ENCODE measurements around the gene IFNA6.
"Not testable (repeated sequence)": the region's sequence is repeated elsewhere in the genome, so short reads cannot be mapped to it uniquely, and the experiment has no call there.

Gene IFNA6

DNA sequence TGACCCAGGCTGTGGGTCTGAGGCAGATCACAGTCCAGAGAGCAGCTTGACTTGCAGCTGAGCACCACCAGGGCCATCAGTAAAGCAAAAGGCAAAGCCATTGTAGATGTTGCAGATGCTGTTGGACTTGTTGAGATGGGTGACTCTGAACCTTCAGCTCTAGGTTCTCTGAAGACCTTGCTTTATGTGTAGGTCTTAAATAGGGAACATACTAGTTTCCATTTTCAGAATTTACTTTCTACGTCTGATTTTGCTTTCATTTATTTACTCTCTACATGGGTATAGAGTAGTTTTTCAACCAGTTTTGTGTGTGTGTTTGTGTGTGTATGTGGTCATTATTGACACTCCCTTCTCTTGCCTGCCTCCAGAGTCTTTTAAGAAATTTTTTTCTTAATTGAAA, at the start of gene IFNA6:
IFNA6 (minus strand) TSS at position 101 of the 400 bp plus-strand sequence; CDS start at position 101, 0 bp downstream.
- DNase-seq, result no peak

DNA sequence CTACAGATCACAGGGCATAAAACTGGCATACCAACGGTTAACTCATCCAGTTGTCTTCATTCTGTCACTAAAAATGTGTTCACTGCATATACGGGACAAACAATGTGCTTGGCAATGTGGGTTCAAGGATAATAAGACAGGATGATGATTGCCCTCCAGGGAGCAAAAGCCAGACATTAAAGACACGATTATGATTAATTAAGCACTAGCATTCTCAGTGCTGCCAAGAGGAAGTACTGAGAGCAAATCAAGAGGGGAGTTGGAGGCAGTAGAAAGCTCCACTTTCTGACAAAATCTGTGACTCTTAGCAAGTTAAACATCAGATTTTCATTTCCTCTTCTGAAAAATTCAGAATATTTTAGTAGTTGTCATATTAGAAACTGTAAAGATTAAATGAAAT, 49.3 kb upstream of the IFNA6 start:
- no peak for DNase-seq

DNA sequence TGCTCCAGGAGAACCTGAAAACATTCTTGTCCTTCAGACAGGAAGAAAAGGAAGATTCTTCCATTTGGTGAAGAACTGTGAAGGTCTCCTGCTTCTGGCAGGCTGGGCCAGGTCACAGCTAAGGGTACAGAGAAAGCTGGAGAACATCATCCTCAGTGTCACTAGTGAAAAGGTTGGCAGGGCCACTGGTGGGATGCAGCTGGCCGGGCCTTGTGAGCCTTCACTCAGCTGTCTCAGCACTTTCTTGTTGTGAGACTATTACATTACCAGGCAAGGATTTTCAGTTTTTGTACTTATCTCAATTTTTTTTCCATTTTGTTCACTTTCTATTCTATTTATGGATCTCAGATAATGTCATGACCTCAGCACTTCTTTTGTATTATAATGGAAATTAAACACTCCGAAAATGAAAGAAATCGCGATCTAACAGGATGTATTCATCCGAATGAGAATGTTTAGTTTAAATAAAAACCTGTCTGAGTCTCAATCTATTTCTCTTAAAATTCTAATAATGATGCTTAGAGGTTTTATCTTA, 48.3 kb upstream of the IFNA6 start:
- no peak for DNase-seq

DNA sequence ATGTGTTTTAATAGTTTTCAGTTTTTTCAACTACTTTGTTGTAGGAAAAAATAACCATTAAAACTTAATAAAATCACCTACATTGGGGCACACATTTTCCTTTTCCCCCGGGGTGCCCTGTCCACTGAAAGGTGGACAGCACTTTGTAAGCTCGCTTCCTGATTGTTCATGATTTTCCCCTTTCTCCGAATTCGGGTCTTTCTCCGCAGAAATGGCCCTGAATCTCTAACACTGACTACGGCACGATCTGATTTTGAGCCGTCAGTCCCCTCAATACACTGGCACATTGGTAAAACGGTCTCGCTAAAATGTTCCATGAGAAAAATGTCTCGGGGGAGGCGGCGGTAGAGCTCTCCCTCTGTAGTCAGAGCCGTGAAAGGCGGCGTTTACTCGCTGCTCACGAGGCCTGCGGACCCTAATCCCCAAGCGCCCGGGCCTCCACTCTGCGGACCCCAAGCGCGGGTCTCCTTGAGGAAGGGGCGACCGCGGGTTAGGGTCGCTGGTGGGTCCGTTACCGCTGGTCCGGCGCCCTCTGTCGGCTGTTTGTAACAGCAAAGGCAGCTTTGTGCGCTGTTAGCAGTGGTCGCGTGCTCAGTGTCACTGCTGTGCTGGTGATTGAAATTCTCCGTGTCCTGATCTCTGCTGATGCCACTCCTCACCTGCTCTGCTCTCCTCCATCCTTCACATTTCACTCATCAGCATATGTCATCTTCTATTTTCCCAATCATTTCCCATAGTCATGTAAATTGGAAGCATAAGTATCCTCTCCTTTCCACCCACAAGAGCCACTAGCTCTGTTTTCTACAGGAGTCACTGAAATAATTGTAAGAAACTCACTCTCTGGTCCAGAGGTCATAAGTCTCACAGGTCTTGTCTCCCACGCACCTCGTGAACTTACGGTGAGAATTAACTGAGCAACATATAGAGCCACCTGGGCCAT, 45.4 kb upstream of the IFNA6 start:
- DNase-seq, result peak; percentile 26

DNA sequence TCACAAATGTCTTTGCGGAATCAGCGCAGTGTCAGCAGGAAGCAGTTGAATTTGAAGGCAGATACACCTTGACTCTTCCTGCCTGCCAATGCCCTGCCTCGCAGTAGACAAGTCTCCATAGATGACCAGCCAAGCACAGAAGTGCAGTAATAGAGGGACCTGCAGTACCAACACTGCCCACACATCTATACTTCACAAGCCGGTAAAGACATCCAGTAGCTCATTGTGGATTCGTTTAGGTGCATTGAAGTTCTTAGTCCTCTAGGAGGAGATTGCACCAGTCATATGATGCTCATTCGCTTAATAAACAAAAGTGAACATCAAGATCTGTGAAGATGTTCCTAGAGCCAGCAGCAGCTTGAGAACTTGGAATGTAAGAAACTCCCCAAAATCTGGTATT, 41.6 kb upstream of the IFNA6 start:
- DNase-seq, result no peak

DNA sequence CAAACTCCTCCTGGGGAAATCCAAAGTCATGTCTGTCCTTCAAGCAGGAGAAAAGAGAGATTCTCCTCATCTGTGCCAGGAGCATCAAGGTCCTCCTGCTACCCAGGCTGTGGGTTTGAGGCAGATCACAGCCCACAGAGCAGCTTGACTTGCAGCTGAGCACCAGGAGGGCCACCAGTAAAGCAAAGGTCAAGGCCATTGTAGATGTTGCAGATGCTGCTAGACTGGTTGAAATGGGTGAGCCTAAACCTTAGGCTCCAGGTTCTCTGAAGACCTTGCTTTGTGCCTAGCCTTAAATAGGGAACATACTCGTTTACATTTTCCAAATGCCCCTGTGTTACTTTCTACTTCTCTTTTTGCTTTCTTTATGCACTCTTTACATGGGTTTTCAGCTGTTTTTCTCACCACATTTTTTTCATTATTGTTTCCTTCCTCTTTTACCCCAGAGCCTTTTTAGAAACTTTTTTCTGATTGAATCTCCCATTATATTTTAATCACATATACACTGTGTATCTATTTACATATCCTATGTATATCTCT, 34.5 kb upstream of the IFNA6 start, which contains the start of gene IFNA2:
IFNA2 (minus strand) TSS at position 268 of the 540 bp plus-strand sequence; CDS start at position 199, 69 bp downstream.
- no peak for DNase-seq

DNA sequence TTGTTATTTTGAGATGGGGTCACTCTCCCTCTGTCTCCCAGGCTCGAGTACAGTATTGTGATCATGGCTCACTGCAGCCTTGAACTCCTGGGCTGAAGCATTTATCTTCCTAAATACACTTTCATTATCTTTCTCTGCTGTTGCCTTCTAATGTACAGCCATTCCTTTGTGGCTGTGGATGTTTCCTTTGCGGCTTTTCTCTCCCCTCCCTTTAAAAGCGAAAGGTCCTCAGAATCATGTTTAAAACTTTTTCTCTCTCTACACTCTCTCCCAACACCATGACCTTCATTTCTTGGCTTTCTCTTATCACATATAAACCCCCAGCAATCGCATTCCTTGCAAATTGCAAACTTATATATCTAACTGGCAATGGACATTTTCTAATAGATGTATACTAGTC, 32.9 kb upstream of the IFNA6 start:
- DNase-seq, result no peak

DNA sequence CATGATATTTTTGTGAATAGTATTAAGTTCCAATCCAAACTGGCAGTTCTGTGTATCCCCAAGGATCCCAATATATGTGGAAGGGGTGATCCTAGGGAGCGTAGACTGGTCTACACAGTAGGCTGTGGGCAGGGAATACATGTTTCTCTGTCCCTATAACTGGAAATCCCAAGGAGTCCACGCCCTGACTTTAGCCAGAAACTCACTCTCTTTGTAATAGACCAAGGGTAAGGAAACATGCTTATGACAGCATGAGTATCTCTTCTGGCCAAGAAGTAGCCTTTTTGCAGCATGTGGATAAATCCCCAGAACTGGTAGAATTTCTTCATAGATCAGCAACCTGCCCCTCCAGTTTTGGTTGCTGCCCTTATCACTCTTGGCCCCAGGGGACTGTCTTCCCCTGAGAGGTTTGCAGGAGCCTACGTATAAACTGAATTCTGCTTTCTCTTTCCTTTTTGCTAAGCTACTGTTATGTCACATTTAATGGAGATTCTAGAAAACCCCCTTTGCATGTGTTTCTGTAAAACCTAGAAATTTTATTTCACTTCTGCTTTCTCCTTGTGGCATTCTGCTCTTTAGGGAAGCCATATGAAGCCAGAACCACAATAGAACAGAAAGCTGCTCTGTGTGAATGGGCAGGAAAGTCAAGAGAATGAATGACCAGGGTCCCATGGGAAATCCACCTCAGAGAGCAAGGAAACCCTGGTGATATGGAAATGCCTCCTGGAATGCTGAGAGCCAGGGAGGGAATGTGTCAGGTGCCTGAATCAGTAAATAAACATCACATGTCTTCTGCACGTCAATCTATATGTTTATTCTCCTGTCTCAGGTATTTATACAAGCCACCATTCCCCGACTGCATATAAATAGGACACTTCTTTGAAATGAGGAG, 31.0 kb upstream of the IFNA6 start:
- DNase-seq, result no peak

DNA sequence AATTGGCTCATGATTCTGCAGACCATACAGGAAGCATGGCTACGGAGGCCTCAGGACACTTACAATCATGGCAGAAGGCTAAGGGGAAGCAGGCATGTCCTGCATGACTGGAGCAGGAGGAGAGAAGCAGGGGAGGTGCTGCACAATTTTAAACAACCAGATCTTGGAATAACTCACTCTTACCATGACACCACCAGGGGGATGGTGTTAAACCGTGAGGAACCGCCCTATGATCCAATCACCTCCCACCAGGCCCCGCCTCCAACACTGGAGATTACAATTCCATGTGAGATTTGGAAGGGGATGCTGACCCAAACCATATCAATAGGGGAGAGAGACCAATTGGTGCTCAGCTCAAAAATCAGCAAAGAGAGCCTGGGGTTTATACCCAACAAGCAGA, 20.8 kb upstream of the IFNA6 start:
- not testable (repeated sequence) for DNase-seq

DNA sequence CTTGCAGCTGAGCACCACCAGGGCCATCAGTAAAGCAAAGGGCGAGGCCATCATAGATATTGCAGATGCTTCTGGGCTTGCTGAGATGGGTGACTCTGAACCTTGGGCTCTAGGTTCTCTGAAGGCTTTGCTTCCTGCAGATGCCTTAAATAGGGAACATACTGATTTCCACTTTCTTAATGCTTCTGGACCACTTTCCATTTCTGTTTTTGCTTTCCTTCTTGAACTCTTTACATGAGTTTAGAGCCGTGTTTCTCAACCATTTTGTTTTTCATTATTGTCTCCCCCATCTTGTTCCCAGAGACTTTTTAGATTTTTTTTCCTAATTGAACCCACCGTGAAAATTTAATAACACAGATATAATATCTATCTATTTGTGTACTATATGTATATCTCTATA, 17.3 kb upstream of the IFNA6 start, which contains the start of gene IFNA13:
IFNA13 (minus strand) TSS at position 101 of the 400 bp plus-strand sequence; CDS start at position 54, 47 bp downstream.
- no peak for DNase-seq

DNA sequence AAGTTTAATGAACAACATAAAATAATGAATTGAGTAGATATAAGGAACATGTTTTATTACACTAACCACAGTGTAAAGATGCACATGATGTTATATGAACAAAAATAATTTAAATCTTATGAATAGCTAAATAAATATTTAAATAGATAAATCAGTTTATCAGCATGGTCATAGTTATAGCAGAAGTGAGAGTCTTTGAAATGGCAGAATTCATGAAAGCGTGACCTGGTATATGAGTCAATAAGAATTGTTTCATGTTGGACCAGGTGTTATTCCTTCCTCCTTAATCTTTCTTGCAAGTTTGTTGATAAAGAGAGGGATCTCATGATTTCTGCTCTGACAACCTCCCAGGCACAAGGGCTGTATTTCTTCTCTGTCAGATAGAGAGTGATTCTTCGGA, 16.5 kb upstream of the IFNA6 start:
- not testable (repeated sequence) for DNase-seq

DNA sequence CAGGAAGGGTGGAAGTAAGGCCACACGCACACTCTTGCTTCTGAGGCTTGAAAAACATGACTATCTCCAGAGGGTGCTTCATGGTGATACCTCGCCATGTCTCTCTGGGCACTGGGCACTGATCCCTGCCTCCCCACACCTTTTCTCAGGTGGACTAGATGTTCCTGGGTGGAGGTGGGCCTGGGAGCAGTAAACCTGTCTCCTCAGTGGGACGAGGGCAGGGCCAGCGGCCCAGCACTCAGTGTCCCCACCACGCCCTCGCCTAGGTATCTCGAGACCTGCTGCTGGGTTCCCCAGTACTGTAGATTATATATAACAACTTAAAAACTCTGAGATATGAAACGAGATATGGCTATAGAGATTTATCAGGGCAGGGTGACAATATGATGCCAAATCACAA, 11.6 kb upstream of the IFNA6 start:
- DNase-seq, result no peak

DNA sequence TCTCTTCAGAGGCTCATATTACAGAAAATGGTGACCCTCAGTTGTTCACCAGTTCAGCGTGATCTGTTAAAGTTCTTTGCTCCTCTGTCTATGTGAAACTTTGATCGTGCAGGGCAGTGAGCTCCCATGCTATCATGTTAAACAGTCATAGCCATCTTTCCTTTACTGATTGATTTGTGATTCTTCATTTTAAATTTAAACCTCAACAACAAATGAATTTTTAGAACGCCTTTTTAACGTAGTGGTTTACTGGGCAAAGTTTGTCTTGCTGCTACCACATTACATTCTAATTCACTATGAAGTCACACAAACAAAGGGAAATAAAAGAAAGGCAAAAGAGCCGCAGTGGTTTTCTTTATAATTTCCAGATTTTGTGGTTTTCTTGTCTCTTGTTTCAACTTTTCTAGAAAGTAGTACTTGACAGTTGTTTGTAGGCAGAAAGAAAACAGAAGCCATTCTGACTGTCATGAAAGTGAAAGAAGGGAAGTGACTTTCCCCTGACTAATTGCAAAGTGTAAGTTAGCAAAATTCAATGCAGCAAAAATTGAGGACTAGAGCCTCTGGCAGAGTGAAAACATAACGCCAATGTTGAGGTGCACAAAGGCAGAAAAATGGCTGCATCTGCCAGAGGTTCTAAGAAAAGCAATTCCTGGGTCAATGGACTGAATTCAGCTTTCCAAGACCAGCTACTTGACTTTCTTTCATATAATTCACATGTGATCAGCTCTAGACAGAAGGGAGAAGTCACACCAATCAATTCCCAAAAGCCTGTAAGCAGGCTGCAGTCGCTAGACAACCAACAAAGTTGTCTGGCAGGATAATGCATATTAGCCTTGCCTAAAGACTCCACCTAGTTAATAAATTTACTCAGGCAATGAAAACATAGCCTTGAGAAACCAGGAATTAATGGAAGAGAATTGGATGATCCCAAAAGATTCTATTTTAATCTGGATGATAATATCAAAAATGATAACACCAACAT, 7.1 kb upstream of the IFNA6 start:
- no peak for DNase-seq

DNA sequence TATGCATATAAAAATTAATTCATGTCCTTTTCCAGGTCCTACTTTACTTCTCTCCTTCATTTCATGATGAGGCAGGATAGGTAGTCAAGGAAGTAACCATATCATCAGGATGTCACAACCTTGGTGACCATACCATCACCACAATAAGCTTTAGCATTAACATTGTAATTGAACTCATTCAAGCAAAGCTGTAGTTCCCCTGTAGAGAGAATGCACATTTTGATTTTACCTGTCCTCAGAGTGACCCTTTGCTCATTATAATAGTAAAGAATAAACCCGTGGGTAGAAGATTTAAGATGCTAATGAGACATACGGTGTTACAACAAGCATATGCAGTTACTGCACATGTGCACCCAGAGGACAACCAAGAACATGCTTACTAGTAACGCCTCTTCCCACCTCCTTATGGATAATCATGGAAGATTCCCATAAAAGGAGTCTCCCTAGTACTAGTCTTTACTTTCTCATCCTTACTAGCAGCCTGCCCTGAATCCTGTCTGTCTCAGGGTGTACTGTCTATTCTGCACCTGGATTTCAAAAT, 2.2 kb downstream of the IFNA6 start:
- DNase-seq, result no peak

DNA sequence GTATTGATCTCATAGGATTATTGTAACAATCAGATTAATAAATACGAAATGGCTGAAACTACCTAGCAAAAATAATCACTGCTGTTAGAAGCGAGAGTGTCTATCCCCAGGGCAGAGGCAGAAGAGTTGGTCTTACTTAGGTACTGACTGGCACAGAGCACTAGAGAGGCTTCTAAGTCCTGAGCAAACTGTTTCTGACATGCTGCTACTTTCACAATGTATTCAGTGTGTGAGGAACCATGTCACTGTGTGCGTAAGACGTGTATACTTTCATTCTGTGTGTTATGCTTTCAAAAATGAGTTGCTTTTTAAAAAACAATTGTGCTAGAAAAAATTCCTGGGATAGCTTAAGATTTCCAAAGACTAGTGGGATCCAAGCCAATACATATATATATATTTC, 10.0 kb downstream of the IFNA6 start:
- DNase-seq, result no peak

DNA sequence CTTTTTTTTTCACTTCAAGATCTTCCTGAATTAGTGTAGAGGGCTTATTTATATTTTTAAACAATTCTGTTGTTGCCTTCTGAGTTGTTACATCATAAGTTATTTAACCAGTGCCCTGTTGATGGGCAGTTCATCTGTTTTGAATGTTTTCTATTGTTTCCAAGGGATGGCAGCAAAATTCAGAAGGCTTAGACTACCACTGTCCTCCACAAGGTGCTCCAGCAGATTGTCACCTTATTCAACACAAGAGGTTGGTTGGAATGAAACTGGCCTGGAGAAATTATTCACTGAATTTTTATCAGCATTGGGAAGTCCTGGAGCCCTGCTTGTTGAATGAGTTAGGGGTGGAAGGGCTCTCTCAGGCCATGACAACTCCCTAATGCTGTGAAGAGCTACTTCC, 14.2 kb downstream of the IFNA6 start:
- DNase-seq, result peak; percentile 2

DNA sequence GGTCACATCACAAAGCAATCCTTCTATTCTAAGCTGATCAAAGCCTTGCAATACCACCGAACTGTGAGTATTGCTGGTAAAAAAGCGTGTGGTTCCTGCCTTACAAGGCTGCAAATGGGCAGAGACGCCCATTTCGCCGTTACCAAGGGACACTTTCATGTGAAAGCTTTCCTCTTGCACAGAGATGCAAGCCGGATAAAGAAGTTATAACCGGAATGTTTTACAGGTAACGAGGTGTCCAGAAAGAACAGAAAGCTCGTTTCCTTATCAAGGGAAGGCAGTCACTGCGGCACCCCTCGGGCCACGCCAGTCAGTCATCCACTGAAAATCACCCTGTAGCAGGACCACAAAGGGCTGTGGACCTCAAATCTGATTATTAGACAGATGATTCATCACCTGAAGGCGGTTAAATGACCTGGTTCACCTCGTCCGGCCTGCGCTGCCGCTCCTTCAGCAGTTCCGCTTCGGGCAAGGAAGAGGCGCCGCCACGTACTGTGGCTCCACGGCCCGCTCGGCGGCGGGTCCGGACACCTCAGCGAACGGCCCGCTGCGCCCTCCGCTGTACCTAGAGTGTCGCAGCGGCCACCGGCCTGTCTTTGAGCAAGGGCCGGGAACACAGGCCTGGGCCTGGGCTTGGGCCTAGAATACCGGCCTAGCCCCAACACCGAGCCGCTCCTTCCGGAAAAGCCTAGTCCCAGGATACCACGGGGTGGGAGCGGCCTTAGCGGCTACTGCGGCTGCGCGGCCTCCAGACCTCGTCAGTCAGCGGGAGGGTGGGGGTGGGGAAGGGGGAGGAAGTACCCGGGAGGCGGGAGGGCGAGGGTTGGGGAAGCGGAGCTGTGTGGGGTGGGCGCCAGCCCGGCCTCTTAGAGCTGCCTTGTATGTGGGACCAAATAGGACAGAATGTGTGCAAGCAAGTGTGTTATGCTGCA, 15.7 kb downstream of the IFNA6 start, which contains the start of gene KLHL9:
KLHL9 (minus strand) TSS at position 704 of the 932 bp plus-strand sequence; CDS start at position 159, 545 bp downstream.
- peak; percentile 77 for DNase-seq

DNA sequence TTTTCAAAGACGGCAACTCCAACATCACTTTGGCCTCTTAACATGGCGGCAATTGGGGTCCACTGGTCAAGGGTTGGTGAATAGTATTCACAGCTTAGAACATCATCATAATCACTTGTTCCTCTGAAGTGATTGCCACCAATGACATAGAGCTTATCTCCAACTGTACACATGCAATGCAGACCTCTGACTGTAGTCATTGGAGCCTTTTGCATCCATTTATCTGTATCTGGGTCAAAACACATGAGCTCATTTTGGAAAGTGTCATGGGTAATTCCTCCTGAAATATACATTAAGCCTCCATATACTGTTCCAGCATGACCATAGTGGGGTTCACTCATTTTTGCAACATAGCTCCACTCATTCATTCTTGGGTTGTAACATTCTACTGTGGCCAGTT, 17.5 kb downstream of the IFNA6 start:
- no peak for DNase-seq

DNA sequence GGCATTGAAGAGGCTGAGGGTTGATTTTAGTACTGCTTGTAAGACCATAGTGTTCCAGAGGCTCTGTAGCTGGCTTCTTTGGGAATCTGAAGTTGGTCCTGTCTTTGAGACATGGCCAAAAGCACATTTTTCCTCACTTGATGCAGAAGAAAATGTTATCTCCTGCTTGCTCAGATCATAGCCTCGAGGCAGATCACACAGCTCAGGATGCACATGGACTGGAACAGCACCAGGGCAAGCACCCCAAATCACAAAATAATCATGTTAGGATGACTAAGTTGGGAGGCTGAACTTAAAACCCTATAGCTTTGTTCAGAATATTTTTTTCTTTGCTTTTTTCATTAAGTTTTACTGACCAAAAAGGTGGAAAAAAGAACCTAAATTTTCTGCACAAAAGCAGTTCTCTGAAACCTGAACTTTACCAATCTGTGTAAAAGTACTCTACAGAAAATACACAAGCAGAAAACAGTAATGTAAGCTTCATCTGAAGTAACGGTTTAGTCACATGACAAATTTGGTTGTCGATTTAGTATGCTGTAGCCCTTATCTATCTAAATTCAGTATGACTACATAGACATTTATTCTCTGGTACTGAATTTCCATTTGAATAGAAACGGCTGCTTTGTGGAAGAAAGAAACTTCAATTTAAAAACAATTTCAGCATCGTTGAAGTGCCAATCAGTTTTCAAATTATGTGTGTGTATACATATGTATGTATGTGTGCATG, 18.8 kb downstream of the IFNA6 start:
- DNase-seq, result no peak
